ENCODE measurements around the gene PNLDC1. TPM values are rescaled to one million over a fixed set of nuclear protein-coding genes. Genes with fewer than 3 reads are reported as not detected.
"Not testable (repeated sequence)": the region's sequence is repeated elsewhere in the genome, so short reads cannot be mapped to it uniquely, and the experiment has no call there.

The PNLDC1 gene
- total and polyA plus RNA-seq, 2 experiments from 2014 or later: not detected

DNA sequence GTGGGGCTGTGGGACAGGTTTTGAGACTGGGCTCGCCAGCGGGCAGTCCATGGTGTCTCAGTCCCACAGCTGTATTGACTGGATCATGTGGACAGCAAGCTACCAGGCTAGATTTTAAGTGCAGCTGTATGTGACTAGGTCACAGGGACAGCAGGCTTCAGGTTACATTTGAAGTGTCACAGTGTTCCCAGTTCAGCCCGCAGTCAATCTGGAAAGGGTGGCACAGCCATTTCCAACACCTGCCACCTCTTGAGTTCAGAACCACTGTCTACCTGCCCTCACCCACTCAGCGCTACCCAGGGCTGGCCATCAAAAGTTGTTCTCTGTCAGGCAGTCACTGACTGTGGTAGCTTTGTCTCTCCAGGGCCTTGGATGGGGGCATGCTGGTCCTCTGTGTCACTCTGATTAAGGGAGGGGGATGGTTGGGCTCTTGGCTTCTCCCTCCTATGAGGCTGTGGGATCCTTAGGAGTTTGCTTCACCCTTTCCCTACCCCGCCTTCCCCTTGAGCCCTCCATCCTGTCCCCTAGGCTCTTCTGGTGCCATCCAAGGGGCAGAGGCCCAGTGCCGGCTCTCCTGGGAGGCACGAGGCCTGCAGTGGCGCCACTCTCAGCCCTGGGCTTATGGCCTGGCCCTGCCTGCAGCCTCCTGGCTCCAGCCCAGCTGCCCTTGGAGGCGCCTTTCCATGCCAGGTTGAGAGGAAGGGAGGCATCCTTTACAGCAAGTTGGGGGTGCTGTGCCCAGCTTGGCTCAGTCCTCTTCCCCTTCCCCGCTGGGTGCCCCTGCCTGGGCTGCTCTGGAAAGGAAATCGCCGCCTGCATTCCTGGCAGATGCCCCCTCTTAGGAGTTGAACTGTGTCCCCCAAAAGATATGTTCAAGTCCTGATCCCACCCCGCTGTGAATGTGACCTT, 44.9 kb downstream of the PNLDC1 start (continued):
- TF ChIP-seq, protein P1, sequence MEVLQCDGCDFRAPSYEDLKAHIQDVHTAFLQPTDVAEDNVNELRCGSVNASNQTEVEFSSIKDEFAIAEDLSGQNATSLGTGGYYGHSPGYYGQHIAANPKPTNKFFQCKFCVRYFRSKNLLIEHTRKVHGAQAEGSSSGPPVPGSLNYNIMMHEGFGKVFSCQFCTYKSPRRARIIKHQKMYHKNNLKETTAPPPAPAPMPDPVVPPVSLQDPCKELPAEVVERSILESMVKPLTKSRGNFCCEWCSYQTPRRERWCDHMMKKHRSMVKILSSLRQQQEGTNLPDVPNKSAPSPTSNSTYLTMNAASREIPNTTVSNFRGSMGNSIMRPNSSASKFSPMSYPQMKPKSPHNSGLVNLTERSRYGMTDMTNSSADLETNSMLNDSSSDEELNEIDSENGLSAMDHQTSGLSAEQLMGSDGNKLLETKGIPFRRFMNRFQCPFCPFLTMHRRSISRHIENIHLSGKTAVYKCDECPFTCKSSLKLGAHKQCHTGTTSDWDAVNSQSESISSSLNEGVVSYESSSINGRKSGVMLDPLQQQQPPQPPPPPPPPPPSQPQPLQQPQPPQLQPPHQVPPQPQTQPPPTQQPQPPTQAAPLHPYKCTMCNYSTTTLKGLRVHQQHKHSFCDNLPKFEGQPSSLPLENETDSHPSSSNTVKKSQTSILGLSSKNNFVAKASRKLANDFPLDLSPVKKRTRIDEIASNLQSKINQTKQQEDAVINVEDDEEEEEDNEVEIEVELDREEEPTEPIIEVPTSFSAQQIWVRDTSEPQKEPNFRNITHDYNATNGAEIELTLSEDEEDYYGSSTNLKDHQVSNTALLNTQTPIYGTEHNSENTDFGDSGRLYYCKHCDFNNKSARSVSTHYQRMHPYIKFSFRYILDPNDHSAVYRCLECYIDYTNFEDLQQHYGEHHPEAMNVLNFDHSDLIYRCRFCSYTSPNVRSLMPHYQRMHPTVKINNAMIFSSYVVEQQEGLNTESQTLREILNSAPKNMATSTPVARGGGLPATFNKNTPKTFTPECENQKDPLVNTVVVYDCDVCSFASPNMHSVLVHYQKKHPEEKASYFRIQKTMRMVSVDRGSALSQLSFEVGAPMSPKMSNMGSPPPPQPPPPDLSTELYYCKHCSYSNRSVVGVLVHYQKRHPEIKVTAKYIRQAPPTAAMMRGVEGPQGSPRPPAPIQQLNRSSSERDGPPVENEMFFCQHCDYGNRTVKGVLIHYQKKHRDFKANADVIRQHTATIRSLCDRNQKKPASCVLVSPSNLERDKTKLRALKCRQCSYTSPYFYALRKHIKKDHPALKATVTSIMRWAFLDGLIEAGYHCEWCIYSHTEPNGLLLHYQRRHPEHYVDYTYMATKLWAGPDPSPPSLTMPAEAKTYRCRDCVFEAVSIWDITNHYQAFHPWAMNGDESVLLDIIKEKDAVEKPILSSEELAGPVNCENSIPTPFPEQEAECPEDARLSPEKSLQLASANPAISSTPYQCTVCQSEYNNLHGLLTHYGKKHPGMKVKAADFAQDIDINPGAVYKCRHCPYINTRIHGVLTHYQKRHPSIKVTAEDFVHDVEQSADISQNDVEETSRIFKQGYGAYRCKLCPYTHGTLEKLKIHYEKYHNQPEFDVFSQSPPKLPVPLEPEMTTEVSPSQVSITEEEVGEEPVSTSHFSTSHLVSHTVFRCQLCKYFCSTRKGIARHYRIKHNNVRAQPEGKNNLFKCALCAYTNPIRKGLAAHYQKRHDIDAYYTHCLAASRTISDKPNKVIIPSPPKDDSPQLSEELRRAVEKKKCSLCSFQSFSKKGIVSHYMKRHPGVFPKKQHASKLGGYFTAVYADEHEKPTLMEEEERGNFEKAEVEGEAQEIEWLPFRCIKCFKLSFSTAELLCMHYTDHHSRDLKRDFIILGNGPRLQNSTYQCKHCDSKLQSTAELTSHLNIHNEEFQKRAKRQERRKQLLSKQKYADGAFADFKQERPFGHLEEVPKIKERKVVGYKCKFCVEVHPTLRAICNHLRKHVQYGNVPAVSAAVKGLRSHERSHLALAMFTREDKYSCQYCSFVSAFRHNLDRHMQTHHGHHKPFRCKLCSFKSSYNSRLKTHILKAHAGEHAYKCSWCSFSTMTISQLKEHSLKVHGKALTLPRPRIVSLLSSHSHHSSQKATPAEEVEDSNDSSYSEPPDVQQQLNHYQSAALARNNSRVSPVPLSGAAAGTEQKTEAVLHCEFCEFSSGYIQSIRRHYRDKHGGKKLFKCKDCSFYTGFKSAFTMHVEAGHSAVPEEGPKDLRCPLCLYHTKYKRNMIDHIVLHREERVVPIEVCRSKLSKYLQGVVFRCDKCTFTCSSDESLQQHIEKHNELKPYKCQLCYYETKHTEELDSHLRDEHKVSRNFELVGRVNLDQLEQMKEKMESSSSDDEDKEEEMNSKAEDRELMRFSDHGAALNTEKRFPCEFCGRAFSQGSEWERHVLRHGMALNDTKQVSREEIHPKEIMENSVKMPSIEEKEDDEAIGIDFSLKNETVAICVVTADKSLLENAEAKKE (CRISPR knock-in tag; IDR thresholded peaks at IDR 0.05): no peak
- TF ChIP-seq ZNF114 (CRISPR knock-in tag; IDR thresholded peaks at IDR 0.05) (no peak), JUNB (IDR thresholded peaks at IDR 0.05; ENCODE audit: unreplicated experiment) (no peak), ZNF331 (CRISPR knock-in tag; IDR thresholded peaks at IDR 0.05; ENCODE audit: low read depth) (no peak), STAT1 (IDR thresholded peaks at IDR 0.05; ENCODE audit: unreplicated experiment) (no peak), POLR2AphosphoS5 (IDR thresholded peaks at IDR 0.05; ENCODE audit: low read depth) (no peak)
- TF ChIP-seq, protein P2, sequence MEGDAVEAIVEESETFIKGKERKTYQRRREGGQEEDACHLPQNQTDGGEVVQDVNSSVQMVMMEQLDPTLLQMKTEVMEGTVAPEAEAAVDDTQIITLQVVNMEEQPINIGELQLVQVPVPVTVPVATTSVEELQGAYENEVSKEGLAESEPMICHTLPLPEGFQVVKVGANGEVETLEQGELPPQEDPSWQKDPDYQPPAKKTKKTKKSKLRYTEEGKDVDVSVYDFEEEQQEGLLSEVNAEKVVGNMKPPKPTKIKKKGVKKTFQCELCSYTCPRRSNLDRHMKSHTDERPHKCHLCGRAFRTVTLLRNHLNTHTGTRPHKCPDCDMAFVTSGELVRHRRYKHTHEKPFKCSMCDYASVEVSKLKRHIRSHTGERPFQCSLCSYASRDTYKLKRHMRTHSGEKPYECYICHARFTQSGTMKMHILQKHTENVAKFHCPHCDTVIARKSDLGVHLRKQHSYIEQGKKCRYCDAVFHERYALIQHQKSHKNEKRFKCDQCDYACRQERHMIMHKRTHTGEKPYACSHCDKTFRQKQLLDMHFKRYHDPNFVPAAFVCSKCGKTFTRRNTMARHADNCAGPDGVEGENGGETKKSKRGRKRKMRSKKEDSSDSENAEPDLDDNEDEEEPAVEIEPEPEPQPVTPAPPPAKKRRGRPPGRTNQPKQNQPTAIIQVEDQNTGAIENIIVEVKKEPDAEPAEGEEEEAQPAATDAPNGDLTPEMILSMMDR (conservative IDR thresholded peaks at IDR 0.05; ENCODE audit: low read depth in 2 of 2): no peak

DNA sequence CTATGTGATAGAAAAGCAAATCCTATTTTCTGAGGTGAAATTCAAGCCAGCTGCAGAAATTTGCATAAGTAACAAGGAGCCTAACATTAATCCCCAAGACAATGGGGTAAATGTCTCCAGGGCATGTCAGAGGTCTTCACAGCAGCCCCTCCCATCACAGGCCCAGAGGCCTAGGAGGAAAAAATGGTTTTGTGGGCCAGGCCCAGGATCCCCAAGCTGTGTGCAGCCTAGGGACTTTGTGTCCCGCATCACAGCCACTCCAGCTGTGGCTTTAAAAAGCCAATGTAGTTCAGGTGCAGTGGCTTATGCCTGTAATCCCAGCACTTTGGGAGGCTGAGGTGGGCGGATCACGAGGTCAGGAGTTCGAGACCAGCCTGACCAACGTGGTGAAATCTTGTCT, 48.5 kb downstream of the PNLDC1 start:
- not testable (repeated sequence) for H2AFZ ChIP-seq; H3K36me3 ChIP-seq (ENCODE audit: insufficient read depth); H3K9me2 ChIP-seq (ENCODE audit: insufficient read depth); H3K27ac ChIP-seq (ENCODE audit: low read depth); ATAC-seq; H3K4me3 Mint-ChIP-seq; H4K20me1 ChIP-seq (replicated peaks; ENCODE audit: insufficient read depth); H3K79me2 ChIP-seq (replicated peaks; ENCODE audit: insufficient read depth); H3K4me1 Mint-ChIP-seq; DNase-seq (ENCODE audit: low spot score); H3K4me1 ChIP-seq (ENCODE audit: insufficient read depth); H3K4me3 ChIP-seq; H3F3A ChIP-seq (replicated peaks; ENCODE audit: low read depth); H3K27me3 ChIP-seq (ENCODE audit: insufficient read depth); H3K4me2 ChIP-seq; H3K27ac Mint-ChIP-seq
- Mint-ChIP-seq H3K36me3 (ENCODE audit: low read depth) (peaks cover 13% of the 10 kb centered on the region), H3K9me3 (peaks cover 32% of the 10 kb centered on the region), H3K27me3 (ENCODE audit: insufficient read depth, low read depth, poor library complexity) (peaks cover 10% of the 10 kb centered on the region)

DNA sequence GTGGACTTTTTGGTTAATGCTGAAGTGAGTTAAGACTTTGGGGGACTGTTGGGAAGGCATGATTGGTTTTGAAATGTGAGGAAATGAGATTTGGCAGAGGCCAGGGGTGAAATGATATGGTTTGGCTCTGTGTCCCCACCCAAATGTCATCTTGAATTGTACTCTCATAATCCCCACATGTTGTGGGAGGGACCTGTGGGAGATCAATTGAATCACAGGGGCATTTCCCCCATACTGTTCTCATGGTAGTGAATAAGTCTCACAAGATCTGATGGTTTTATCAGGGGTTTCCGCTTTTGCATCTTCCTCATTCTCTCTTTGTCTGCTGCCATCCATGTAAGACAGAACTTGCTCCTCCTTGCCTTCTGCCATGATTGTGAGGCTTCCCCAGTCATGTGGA, 49.8 kb downstream of the PNLDC1 start:
- H2AFZ ChIP-seq; H3K4me3 ChIP-seq; H3K4me2 ChIP-seq; H3K27ac Mint-ChIP-seq; H3K27me3 Mint-ChIP-seq (ENCODE audit: insufficient read depth, low read depth, poor library complexity); H3K27me3 ChIP-seq (ENCODE audit: insufficient read depth); H3F3A ChIP-seq (replicated peaks; ENCODE audit: low read depth); H3K27ac ChIP-seq (ENCODE audit: low read depth); H3K4me1 ChIP-seq (ENCODE audit: insufficient read depth); DNase-seq (ENCODE audit: low spot score); H3K36me3 ChIP-seq (ENCODE audit: insufficient read depth); H4K20me1 ChIP-seq (replicated peaks; ENCODE audit: insufficient read depth); H3K4me1 Mint-ChIP-seq; H3K79me2 ChIP-seq (replicated peaks; ENCODE audit: insufficient read depth); ATAC-seq; H3K9me2 ChIP-seq (ENCODE audit: insufficient read depth); H3K4me3 Mint-ChIP-seq: not testable (repeated sequence)
- peaks cover 32% of the 10 kb centered on the region for H3K9me3 Mint-ChIP-seq
- H3K36me3 Mint-ChIP-seq (ENCODE audit: low read depth): peaks cover 13% of the 10 kb centered on the region

Measured in GM23338 (cell line).